Femur (tissue), 1 donor: ENCODE measurements around the gene PGAP6.
"Not testable (repeated sequence)": the region's sequence is repeated elsewhere in the genome, so short reads cannot be mapped to it uniquely, and the experiment has no call there.

ENCODE experiments used
- DNase-seq: peaks from one replicate; pipeline ENCODE4 v3.0.0-alpha.2; 2017

Gene PGAP6

GRCh38 chr16:381789-382717 is at the start of gene PGAP6:
PGAP6 (minus strand) TSS chr16:381978; CDS start chr16:381821, 157 bp downstream.
- DNase-seq, result peak; percentile 74

- no peak for DNase-seq
Observed at GRCh38 chr16:430904-431303, 49.1 kb upstream of the PGAP6 start.

GRCh38 chr16:427250-427649 is 45.5 kb upstream of the PGAP6 start:
- no peak for DNase-seq

GRCh38 chr16:426906-427249 is 45.1 kb upstream of the PGAP6 start:
- DNase-seq, result no peak

- no peak for DNase-seq
Observed at GRCh38 chr16:426115-426905, 44.5 kb upstream of the PGAP6 start.

- no peak for DNase-seq
Observed at GRCh38 chr16:425740-426114, 43.9 kb upstream of the PGAP6 start.

GRCh38 chr16:425082-425718 is 43.4 kb upstream of the PGAP6 start, which contains the start of gene RAB11FIP3:
RAB11FIP3 (plus strand) TSS chr16:425649; CDS start chr16:426007, 358 bp downstream.
- DNase-seq, result peak; percentile 89

- DNase-seq, result no peak
Observed at GRCh38 chr16:424623-425081, 42.9 kb upstream of the PGAP6 start.

GRCh38 chr16:424033-424622 is 42.4 kb upstream of the PGAP6 start:
- no peak for DNase-seq

GRCh38 chr16:422179-422578 is 40.4 kb upstream of the PGAP6 start:
- DNase-seq, result not testable (repeated sequence)

- DNase-seq, result not testable (repeated sequence)
Observed at GRCh38 chr16:415170-415498, 33.4 kb upstream of the PGAP6 start.

GRCh38 chr16:414395-415169 is 32.8 kb upstream of the PGAP6 start:
- DNase-seq, result no peak

- no peak for DNase-seq
Observed at GRCh38 chr16:411576-412265, 29.9 kb upstream of the PGAP6 start.

GRCh38 chr16:410516-411178 is 28.9 kb upstream of the PGAP6 start:
- no peak for DNase-seq

- DNase-seq, result no peak
Observed at GRCh38 chr16:407253-407652, 25.5 kb upstream of the PGAP6 start.

- DNase-seq, result no peak
Observed at GRCh38 chr16:405548-406506, 24.0 kb upstream of the PGAP6 start.

GRCh38 chr16:404971-405486 is 23.3 kb upstream of the PGAP6 start:
- DNase-seq, result no peak

- peak; percentile 98 for DNase-seq
Observed at GRCh38 chr16:401468-402348, 19.9 kb upstream of the PGAP6 start, which contains the start of gene DECR2. DECR2 (plus strand) TSS chr16:401885; CDS start chr16:401964, 79 bp downstream.
